ENCODE measurements around the gene KIF4A. TPM values are rescaled to one million over a fixed set of nuclear protein-coding genes. Genes with fewer than 3 reads are reported as not detected.
"Not testable (repeated sequence)": the region's sequence is repeated elsewhere in the genome, so short reads cannot be mapped to it uniquely, and the experiment has no call there.

The KIF4A gene
- total RNA-seq, 1 donor from 2014 or later: 26.5 TPM

- Mint-ChIP-seq H3K36me3 (ENCODE audit: low read depth) (no peaks in the 10 kb centered on the region), H3K9me3 (no peaks in the 10 kb centered on the region), H3K27ac (no peak overlapping the region), H3K27me3 (ENCODE audit: low read depth) (no peaks in the 10 kb centered on the region), H3K4me3 (ENCODE audit: low read depth) (no peak overlapping the region), H3K4me1 (ENCODE audit: low read depth) (peaks cover 18% of the 10 kb centered on the region)
- intact Hi-C loops (cut with micrococcal nuclease): no loop called here
- DNase-seq (ENCODE audit: low spot score): no peak
These were observed 32.2 kb upstream of the KIF4A start for GRCh38 chrX:70257423-70258288.

- Mint-ChIP-seq H3K27ac (no peak within 1 kb of the TSS), H3K27me3 (ENCODE audit: low read depth) (no peaks in the 10 kb centered on the region), H3K4me1 (ENCODE audit: low read depth) (no peaks in the 10 kb centered on the region), H3K36me3 (ENCODE audit: low read depth) (no peaks in the 10 kb centered on the region), H3K9me3 (no peaks in the 10 kb centered on the region), H3K4me3 (ENCODE audit: low read depth) (no peak within 1 kb of the TSS)
- intact Hi-C loops (cut with micrococcal nuclease): no loop called here
- DNase-seq (ENCODE audit: low spot score): no peak
These were observed 29.8 kb upstream of the KIF4A start, which contains the start of gene P2RY4 for GRCh38 chrX:70260104-70260503. P2RY4 (minus strand) TSS chrX:70260204; CDS start chrX:70259624, 580 bp downstream.

GRCh38 chrX:70262952-70263567 is 26.8 kb upstream of the KIF4A start:
- peak; percentile 9 for DNase-seq (ENCODE audit: low spot score)
- H3K27ac Mint-ChIP-seq: no peak overlapping the region
- no peaks in the 10 kb centered on the region for H3K27me3 Mint-ChIP-seq (ENCODE audit: low read depth)
- no peaks in the 10 kb centered on the region for H3K36me3 Mint-ChIP-seq (ENCODE audit: low read depth)
- H3K4me1 Mint-ChIP-seq (ENCODE audit: low read depth): no peaks in the 10 kb centered on the region
- intact Hi-C loops (cut with micrococcal nuclease): loop anchor here (1.0 kb wide), 1 partner anchor 66 kb away; no protein-coding TSS in a partner anchor
- H3K4me3 Mint-ChIP-seq (ENCODE audit: low read depth): no peak overlapping the region
- H3K9me3 Mint-ChIP-seq: no peaks in the 10 kb centered on the region

- H3K36me3 Mint-ChIP-seq (ENCODE audit: low read depth): no peaks in the 10 kb centered on the region
- no peaks in the 10 kb centered on the region for H3K27me3 Mint-ChIP-seq (ENCODE audit: low read depth)
These were observed 25.1 kb upstream of the KIF4A start for GRCh38 chrX:70264784-70265183.

GRCh38 chrX:70268034-70268433 is 21.9 kb upstream of the KIF4A start, which contains the start of gene ARR3:
ARR3 (plus strand) TSS chrX:70268334; CDS start chrX:70269386, 1,052 bp downstream.
- intact Hi-C loops (cut with micrococcal nuclease): no loop called here
- Mint-ChIP-seq H3K36me3 (ENCODE audit: low read depth) (no peaks in the 10 kb centered on the region), H3K27ac (no peak within 1 kb of the TSS), H3K4me1 (ENCODE audit: low read depth) (no peaks in the 10 kb centered on the region), H3K27me3 (ENCODE audit: low read depth) (no peaks in the 10 kb centered on the region), H3K9me3 (no peaks in the 10 kb centered on the region), H3K4me3 (ENCODE audit: low read depth) (no peak within 1 kb of the TSS)
- no peak for DNase-seq (ENCODE audit: low spot score)

More at GRCh38 chrX:70264784-70265183, 25.1 kb upstream of the KIF4A start:
- H3K27ac Mint-ChIP-seq: no peak overlapping the region
- intact Hi-C loops (cut with micrococcal nuclease): no loop called here
- H3K9me3 Mint-ChIP-seq: no peaks in the 10 kb centered on the region
- no peak for DNase-seq (ENCODE audit: low spot score)
- H3K4me3 Mint-ChIP-seq (ENCODE audit: low read depth): no peak overlapping the region
- no peaks in the 10 kb centered on the region for H3K4me1 Mint-ChIP-seq (ENCODE audit: low read depth)

GRCh38 chrX:70274029-70274428 is 15.9 kb upstream of the KIF4A start:
- H3K36me3 Mint-ChIP-seq (ENCODE audit: low read depth); H3K9me3 Mint-ChIP-seq; intact Hi-C loops (cut with micrococcal nuclease); H3K4me3 Mint-ChIP-seq (ENCODE audit: low read depth); H3K4me1 Mint-ChIP-seq (ENCODE audit: low read depth); H3K27ac Mint-ChIP-seq; DNase-seq (ENCODE audit: low spot score); H3K27me3 Mint-ChIP-seq (ENCODE audit: low read depth): not testable (repeated sequence)

GRCh38 chrX:70279081-70279480 is 10.8 kb upstream of the KIF4A start:
- Mint-ChIP-seq H3K4me1 (ENCODE audit: low read depth) (no peaks in the 10 kb centered on the region), H3K27ac (no peak overlapping the region), H3K36me3 (ENCODE audit: low read depth) (no peaks in the 10 kb centered on the region), H3K9me3 (no peaks in the 10 kb centered on the region), H3K27me3 (ENCODE audit: low read depth) (no peaks in the 10 kb centered on the region), H3K4me3 (ENCODE audit: low read depth) (no peak overlapping the region)
- intact Hi-C loops (cut with micrococcal nuclease): no loop called here
- no peak for DNase-seq (ENCODE audit: low spot score)

- H3K4me1 Mint-ChIP-seq (ENCODE audit: low read depth): no peaks in the 10 kb centered on the region
- no peaks in the 10 kb centered on the region for H3K9me3 Mint-ChIP-seq
- intact Hi-C loops (cut with micrococcal nuclease): no loop called here
- H3K27ac Mint-ChIP-seq: no peak overlapping the region
- no peaks in the 10 kb centered on the region for H3K27me3 Mint-ChIP-seq (ENCODE audit: low read depth)
- no peak for DNase-seq (ENCODE audit: low spot score)
- H3K36me3 Mint-ChIP-seq (ENCODE audit: low read depth): no peaks in the 10 kb centered on the region
- no peak overlapping the region for H3K4me3 Mint-ChIP-seq (ENCODE audit: low read depth)
These were observed 9.3 kb upstream of the KIF4A start for GRCh38 chrX:70280573-70280972.

- Mint-ChIP-seq H3K4me1 (ENCODE audit: low read depth) (no peaks in the 10 kb centered on the region), H3K9me3 (no peaks in the 10 kb centered on the region), H3K27me3 (ENCODE audit: low read depth) (no peaks in the 10 kb centered on the region), H3K27ac (no peak within 1 kb of the TSS), H3K4me3 (ENCODE audit: low read depth) (no peak within 1 kb of the TSS), H3K36me3 (ENCODE audit: low read depth) (peaks cover 11% of the 10 kb centered on the region)
- intact Hi-C loops (cut with micrococcal nuclease): no loop called here
- no peak for DNase-seq (ENCODE audit: low spot score)
These were observed 8.0 kb upstream of the KIF4A start, which contains the start of gene RAB41 for GRCh38 chrX:70281951-70282350. RAB41 (plus strand) TSS chrX:70282172; CDS start chrX:70282218, 46 bp downstream.

GRCh38 chrX:70289168-70289792 is 624 bp upstream of the KIF4A start:
- peak overlapping the region; percentile 85 for H3K27ac Mint-ChIP-seq
- intact Hi-C loops (cut with micrococcal nuclease): loop anchor here (2.0 kb wide), 1 partner anchor 48 kb away; no protein-coding TSS in a partner anchor
- H3K4me3 Mint-ChIP-seq (ENCODE audit: low read depth): peak overlapping the region; percentile 93
- DNase-seq (ENCODE audit: low spot score): no peak
- H3K36me3 Mint-ChIP-seq (ENCODE audit: low read depth): peaks cover 29% of the 10 kb centered on the region
- H3K4me1 Mint-ChIP-seq (ENCODE audit: low read depth): peaks cover 23% of the 10 kb centered on the region
- no peaks in the 10 kb centered on the region for H3K27me3 Mint-ChIP-seq (ENCODE audit: low read depth)
- no peaks in the 10 kb centered on the region for H3K9me3 Mint-ChIP-seq

GRCh38 chrX:70292788-70293187 is 2.9 kb downstream of the KIF4A start:
- H3K27ac Mint-ChIP-seq: no peak overlapping the region
- intact Hi-C loops (cut with micrococcal nuclease): no loop called here
- H3K4me1 Mint-ChIP-seq (ENCODE audit: low read depth): peaks cover 23% of the 10 kb centered on the region
- H3K36me3 Mint-ChIP-seq (ENCODE audit: low read depth): peaks cover 20% of the 10 kb centered on the region
- H3K4me3 Mint-ChIP-seq (ENCODE audit: low read depth): peak overlapping the region; percentile 52
- no peaks in the 10 kb centered on the region for H3K9me3 Mint-ChIP-seq
- DNase-seq (ENCODE audit: low spot score): no peak
- H3K27me3 Mint-ChIP-seq (ENCODE audit: low read depth): no peaks in the 10 kb centered on the region

- Mint-ChIP-seq H3K27me3 (ENCODE audit: low read depth) (no peaks in the 10 kb centered on the region), H3K27ac (no peak overlapping the region), H3K9me3 (no peaks in the 10 kb centered on the region), H3K36me3 (ENCODE audit: low read depth) (peaks cover 16% of the 10 kb centered on the region), H3K4me1 (ENCODE audit: low read depth) (peaks cover 23% of the 10 kb centered on the region), H3K4me3 (ENCODE audit: low read depth) (no peak overlapping the region)
- DNase-seq (ENCODE audit: low spot score): no peak
- intact Hi-C loops (cut with micrococcal nuclease): no loop called here
These were observed 3.7 kb downstream of the KIF4A start for GRCh38 chrX:70293621-70294020.
